GM12873 (cell line): ENCODE data around the gene STEAP2.

Source experiments
- CTCF ChIP-seq: IDR thresholded peaks from 2 replicates; pipeline ENCODE4 v1.5.1; 2012; ENCODE audit warnings: low read depth, mild to moderate bottlenecking, moderate library complexity, low read length, control low read depth; ENCODE audit not compliant: insufficient read depth; ENCODE audit errors: missing control alignments

The STEAP2 gene

GRCh38 chr7:90244565-90244908 lies 33.0 kb downstream of the STEAP2 start:
- no peak for TF ChIP-seq CTCF

- TF ChIP-seq CTCF: peak; percentile 41
Observed at GRCh38 chr7:90244909-90245851, 33.6 kb downstream of the STEAP2 start, which contains the start of gene CFAP69. CFAP69 (plus strand) TSS chr7:90245174; CDS start chr7:90245425, 251 bp downstream.

GRCh38 chr7:90246171-90246570 lies 34.6 kb downstream of the STEAP2 start:
- TF ChIP-seq CTCF: no peak

GRCh38 chr7:90248706-90249105 lies 37.2 kb downstream of the STEAP2 start:
- TF ChIP-seq CTCF: no peak

GRCh38 chr7:90250601-90251303 lies 39.2 kb downstream of the STEAP2 start:
- TF ChIP-seq CTCF: no peak

- TF ChIP-seq CTCF: no peak
Observed at GRCh38 chr7:90251304-90251635, 39.7 kb downstream of the STEAP2 start.

GRCh38 chr7:90256778-90257177 lies 45.2 kb downstream of the STEAP2 start:
- TF ChIP-seq CTCF: no peak
